CD8-positive, alpha-beta memory T cell (primary cell): Measurements from ENCODE around the gene ATP6V0C. TPM values are rescaled to one million over a fixed set of nuclear protein-coding genes. Genes with fewer than 3 reads are reported as not detected.

Experiments used
- CTCF ChIA-PET: fragments of 350-600 bp; sonication (Branson Sonifier 250); formaldehyde crosslinking; loops from one replicate; lab custom pipeline; 2021; ENCODE audit warnings: antibody characterized with exemption; lab: Charles Lee
- POLR2A ChIA-PET: fragments of 350-600 bp; sonication (Branson Sonifier 250); formaldehyde crosslinking; loops from one replicate; lab custom pipeline; 2021; ENCODE audit warnings: antibody characterized with exemption; lab: Charles Lee
- DNase-seq, 5 donors: peaks; one replicate each; pipeline versions ENCODE4 v3.0.0 to v3.0.0-alpha.2; 2020 to 2022; ENCODE audit warnings: mixed read lengths in 1 of 5
- H3K27ac ChIP-seq: one replicate; pipeline ENCODE4 v1.7.0; 2013; ENCODE audit warnings: low read depth, mild to moderate bottlenecking, low read length, moderate library complexity
- H3K27me3 ChIP-seq: 2 replicates; pipeline ENCODE4 v1.7.0; 2013; ENCODE audit warnings: low read length, mild to moderate bottlenecking; ENCODE audit not compliant: insufficient read depth, poor library complexity, severe bottlenecking
- H3K36me3 ChIP-seq: 2 replicates; pipeline ENCODE4 v1.7.0; 2013; ENCODE audit warnings: mild to moderate bottlenecking, low read length, moderate library complexity; ENCODE audit not compliant: insufficient read depth
- H3K4me1 ChIP-seq: 2 replicates; pipeline ENCODE4 v1.7.0; 2013; ENCODE audit warnings: mild to moderate bottlenecking, low read length, moderate library complexity; ENCODE audit not compliant: insufficient read depth
- H3K4me3 ChIP-seq: 2 replicates; pipeline ENCODE4 v1.7.0; 2013; ENCODE audit warnings: mild to moderate bottlenecking, low read length
- H3K9me3 ChIP-seq: 2 replicates; pipeline ENCODE4 v1.7.0; 2013; ENCODE audit warnings: mild to moderate bottlenecking, low read length
- H3K27ac Mint-ChIP-seq, 8 donors: one replicate each; pipeline ENCODE4 v1.8.0; 2020 to 2021; ENCODE audit warnings: mixed read lengths in 8 of 8, mild to moderate bottlenecking in 6 of 8, inconsistent platforms in 3 of 8, moderate library complexity in 3 of 8
- H3K27me3 Mint-ChIP-seq, 2 donors: one replicate each; pipeline ENCODE4 v1.8.0; 2020 to 2021; ENCODE audit warnings: mixed read lengths in 2 of 2, mild to moderate bottlenecking in 1 of 2, moderate library complexity in 1 of 2
- H3K36me3 Mint-ChIP-seq, 3 donors: one replicate each; pipeline ENCODE4 v1.8.0; 2020 to 2021; ENCODE audit warnings: mixed read lengths in 3 of 3, inconsistent platforms in 1 of 3, mild to moderate bottlenecking in 1 of 3
- H3K4me1 Mint-ChIP-seq, 3 donors: one replicate each; pipeline ENCODE4 v1.8.0; 2020 to 2021; ENCODE audit warnings: mixed read lengths in 3 of 3, inconsistent platforms in 1 of 3, mild to moderate bottlenecking in 1 of 3
- H3K4me3 Mint-ChIP-seq, 7 donors: one replicate each; pipeline ENCODE4 v1.8.0; 2020 to 2021; ENCODE audit warnings: mixed read lengths in 7 of 7, mild to moderate bottlenecking in 6 of 7, moderate library complexity in 4 of 7, inconsistent platforms in 2 of 7
- H3K9me3 Mint-ChIP-seq, 5 donors: one replicate each; pipeline ENCODE4 v1.8.0; 2020 to 2022; ENCODE audit warnings: mixed read lengths in 5 of 5, mild to moderate bottlenecking in 3 of 5, moderate library complexity in 2 of 5, inconsistent platforms in 1 of 5
- polyA plus RNA-seq: library from polyadenylated mRNA; unstranded; fragments of 300-500 nt; fragmentation: Illumina TruSeq; gene quantifications from one replicate; pipeline ENCODE4 v1.2.3, GENCODE V29; 2021
- total RNA-seq, 2 experiments: library from RNA; stranded (reverse); gene quantifications; one replicate each; pipeline ENCODE4 v1.2.3, GENCODE V29; 2021

ATP6V0C gene
- total and polyA plus RNA-seq, 3 experiments from 2014 or later: 101 to 157 (median 154) TPM

- Mint-ChIP-seq H3K4me3 (peak overlapping the region in 6 of 7 donors; percentile 15 to 53 (median 28)), H3K4me1 (peaks cover 3 to 22% (median 8%) of the 10 kb centered on the region in 3 donors), H3K9me3 (no peaks in the 10 kb centered on the region), H3K27ac (no peak overlapping the region), H3K27me3 (peaks cover 25 to 34% of the 10 kb centered on the region in 2 donors), H3K36me3 (no peaks in the 10 kb centered on the region)
- Histone ChIP-seq H3K4me1 (peaks cover 12% of the 10 kb centered on the region), H3K4me3 (no peak overlapping the region), H3K36me3 (no peaks in the 10 kb centered on the region), H3K27ac (no peak overlapping the region), H3K9me3 (no peaks in the 10 kb centered on the region), H3K27me3 (peaks cover 36% of the 10 kb centered on the region)
- ChIA-PET CTCF (interaction anchor here (1.1 kb wide), 1 partner anchor 39 kb away, joined by 4 read pairs; the partner anchor contains the start of gene CCNF), POLR2A (interaction anchor here (0.5 kb wide), 1 partner anchor 135 kb away, joined by 3 read pairs; no protein-coding TSS in a partner anchor)
- no peak for DNase-seq
These were observed 44.9 kb upstream of the ATP6V0C start for GRCh38 chr16:2468725-2469398.

GRCh38 chr16:2469399-2470233 is 44.1 kb upstream of the ATP6V0C start:
- no peak overlapping the region for H3K27ac ChIP-seq
- Mint-ChIP-seq H3K27me3 (peaks cover 25 to 34% of the 10 kb centered on the region in 2 donors), H3K36me3 (no peaks in the 10 kb centered on the region), H3K4me1 (peaks cover 3 to 22% (median 8%) of the 10 kb centered on the region in 3 donors), H3K27ac (no peak overlapping the region), H3K4me3 (peak overlapping the region in 2 of 7 donors; percentile 4 to 20), H3K9me3 (no peaks in the 10 kb centered on the region)
- peaks cover 36% of the 10 kb centered on the region for H3K27me3 ChIP-seq
- ChIA-PET POLR2A (interaction anchor here (1.1 kb wide), 1 partner anchor 10 kb away, joined by 3 read pairs; the partner anchor contains the start of gene TEDC2), CTCF (interaction anchor here (1.1 kb wide), 1 partner anchor 40 kb away, joined by 4 read pairs; the partner anchor contains the start of gene CCNF)
- no peaks in the 10 kb centered on the region for H3K36me3 ChIP-seq
- H3K4me1 ChIP-seq: peaks cover 12% of the 10 kb centered on the region
- no peaks in the 10 kb centered on the region for H3K9me3 ChIP-seq
- no peak for DNase-seq
- H3K4me3 ChIP-seq: no peak overlapping the region

GRCh38 chr16:2470234-2470601 is 43.5 kb upstream of the ATP6V0C start:
- CTCF ChIA-PET: no interaction called here
- H3K9me3 ChIP-seq: no peaks in the 10 kb centered on the region
- Mint-ChIP-seq H3K4me1 (peaks cover 3 to 22% (median 8%) of the 10 kb centered on the region in 3 donors), H3K36me3 (no peaks in the 10 kb centered on the region), H3K4me3 (peak overlapping the region in 2 of 7 donors; percentile 22 to 51), H3K27me3 (peaks cover 25 to 34% of the 10 kb centered on the region in 2 donors), H3K27ac (no peak overlapping the region), H3K9me3 (no peaks in the 10 kb centered on the region)
- DNase-seq: no peak
- peaks cover 12% of the 10 kb centered on the region for H3K4me1 ChIP-seq
- POLR2A ChIA-PET: interaction anchor here (1.1 kb wide), 1 partner anchor 10 kb away, joined by 3 read pairs; the partner anchor contains the start of gene TEDC2
- H3K36me3 ChIP-seq: no peaks in the 10 kb centered on the region
- H3K4me3 ChIP-seq: no peak overlapping the region
- H3K27ac ChIP-seq: no peak overlapping the region
- peaks cover 36% of the 10 kb centered on the region for H3K27me3 ChIP-seq

- H3K4me3 Mint-ChIP-seq: peak overlapping the region in 2 of 7 donors; percentile 22 to 51
- no peak overlapping the region for H3K27ac Mint-ChIP-seq
- H3K9me3 Mint-ChIP-seq: no peaks in the 10 kb centered on the region
- peaks cover 25 to 34% of the 10 kb centered on the region in 2 donors for H3K27me3 Mint-ChIP-seq
- peaks cover 12% of the 10 kb centered on the region for H3K4me1 ChIP-seq
- H3K4me3 ChIP-seq: no peak overlapping the region
- peaks cover 3 to 22% (median 8%) of the 10 kb centered on the region in 3 donors for H3K4me1 Mint-ChIP-seq
- H3K36me3 ChIP-seq: no peaks in the 10 kb centered on the region
- H3K27ac ChIP-seq: no peak overlapping the region
- no peak for DNase-seq
- H3K36me3 Mint-ChIP-seq: no peaks in the 10 kb centered on the region
- peaks cover 36% of the 10 kb centered on the region for H3K27me3 ChIP-seq
- H3K9me3 ChIP-seq: no peaks in the 10 kb centered on the region
- ChIA-PET CTCF (no interaction called here), POLR2A (interaction anchor here (1.1 kb wide), 1 partner anchor 11 kb away, joined by 3 read pairs; the partner anchor contains the start of gene TEDC2)
These were observed 43.1 kb upstream of the ATP6V0C start for GRCh38 chr16:2470603-2471015.

GRCh38 chr16:2471016-2471652 is 42.6 kb upstream of the ATP6V0C start, which contains the start of gene NTN3:
Gene NTN3 (plus strand): TSS chr16:2471297. CDS start chr16:2471702, 405 bp downstream.
- H3K27me3 Mint-ChIP-seq: peaks cover 25 to 34% of the 10 kb centered on the region in 2 donors
- peaks cover 17% of the 10 kb centered on the region for H3K4me1 ChIP-seq

GRCh38 chr16:2471653-2472487 is 41.9 kb upstream of the ATP6V0C start:
- Histone ChIP-seq H3K9me3 (no peaks in the 10 kb centered on the region), H3K4me3 (no peak overlapping the region), H3K4me1 (peaks cover 19% of the 10 kb centered on the region), H3K36me3 (no peaks in the 10 kb centered on the region), H3K27ac (no peak overlapping the region), H3K27me3 (peaks cover 36% of the 10 kb centered on the region)
- peaks cover 15 to 34% (median 17%) of the 10 kb centered on the region in 3 donors for H3K4me1 Mint-ChIP-seq
- no peak overlapping the region for H3K27ac Mint-ChIP-seq
- H3K9me3 Mint-ChIP-seq: no peaks in the 10 kb centered on the region
- ChIA-PET POLR2A (interaction anchor here (0.5 to 0.8 kb wide), 2 partner anchors 16 to 17 kb away, joined by 3 to 7 read pairs; no protein-coding TSS in a partner anchor), CTCF (no interaction called here)
- peaks cover 21 to 31% of the 10 kb centered on the region in 2 donors for H3K27me3 Mint-ChIP-seq
- H3K4me3 Mint-ChIP-seq: peak overlapping the region in 1 of 7 donors; percentile 23
- no peak for DNase-seq
- no peaks in the 10 kb centered on the region for H3K36me3 Mint-ChIP-seq

More at GRCh38 chr16:2471016-2471652, 42.6 kb upstream of the ATP6V0C start, which contains the start of gene NTN3:
- H3K9me3 ChIP-seq: no peaks in the 10 kb centered on the region
- no peak within 1 kb of the TSS for H3K27ac ChIP-seq
- H3K36me3 Mint-ChIP-seq: no peaks in the 10 kb centered on the region
- no peak within 1 kb of the TSS for H3K27ac Mint-ChIP-seq
- peaks cover 7 to 26% (median 11%) of the 10 kb centered on the region in 3 donors for H3K4me1 Mint-ChIP-seq
- peak within 1 kb of the TSS in 2 of 7 donors; percentile 22 to 51 for H3K4me3 Mint-ChIP-seq
- H3K36me3 ChIP-seq: no peaks in the 10 kb centered on the region
- ChIA-PET CTCF (no interaction called here), POLR2A (interaction anchor here (0.8 to 1.1 kb wide), 2 partner anchors 11 to 15 kb away, joined by 3 read pairs; partner anchors contain the start of gene TEDC2)
- no peak within 1 kb of the TSS for H3K4me3 ChIP-seq
- peaks cover 36% of the 10 kb centered on the region for H3K27me3 ChIP-seq
- H3K9me3 Mint-ChIP-seq: no peaks in the 10 kb centered on the region
- DNase-seq: no peak

- H3K9me3 Mint-ChIP-seq: no peaks in the 10 kb centered on the region
- Histone ChIP-seq H3K4me3 (no peak overlapping the region), H3K9me3 (no peaks in the 10 kb centered on the region), H3K4me1 (peaks cover 19% of the 10 kb centered on the region), H3K27me3 (peaks cover 36% of the 10 kb centered on the region), H3K27ac (no peak overlapping the region), H3K36me3 (no peaks in the 10 kb centered on the region)
- H3K4me3 Mint-ChIP-seq: peak overlapping the region in 3 of 7 donors; percentile 23 to 79 (median 67)
- no peaks in the 10 kb centered on the region for H3K36me3 Mint-ChIP-seq
- no peak for DNase-seq
- peaks cover 17 to 36% (median 18%) of the 10 kb centered on the region in 3 donors for H3K4me1 Mint-ChIP-seq
- H3K27me3 Mint-ChIP-seq: peaks cover 20 to 25% of the 10 kb centered on the region in 2 donors
- ChIA-PET CTCF (no interaction called here), POLR2A (interaction anchor here (0.5 kb wide), 1 partner anchor 17 kb away, joined by 7 read pairs; no protein-coding TSS in a partner anchor)
- H3K27ac Mint-ChIP-seq: peak overlapping the region in 1 of 8 donors; percentile 62
These were observed 41.3 kb upstream of the ATP6V0C start for GRCh38 chr16:2472488-2472864.
